GM19238 (cell line): ENCODE data around the gene GEMIN4.
A peak's percentile ranks its signal among the peaks of the same experiment; 100 is the strongest.
"Not testable (repeated sequence)": the region's sequence is repeated elsewhere in the genome, so short reads cannot be mapped to it uniquely, and the experiment has no call there.

ENCODE experiments used
- DNase-seq: peaks from one replicate; pipeline ENCODE4 v3.0.0; 2011; ENCODE audit warnings: low spot score; ENCODE audit not compliant: insufficient read length

The GEMIN4 gene

GRCh38 chr17:704111-704864 is 47.8 kb downstream of the GEMIN4 start:
- DNase-seq, result no peak

- DNase-seq, result no peak
Observed at GRCh38 chr17:703081-703875, 48.8 kb downstream of the GEMIN4 start.

GRCh38 chr17:700504-701094 is 51.5 kb downstream of the GEMIN4 start:
- DNase-seq, result peak; percentile 26

GRCh38 chr17:699345-699744 is 52.7 kb downstream of the GEMIN4 start:
- no peak for DNase-seq

GRCh38 chr17:698096-698495 is 54.0 kb downstream of the GEMIN4 start:
- not testable (repeated sequence) for DNase-seq

- DNase-seq, result no peak
Observed at GRCh38 chr17:697682-698081, 54.4 kb downstream of the GEMIN4 start.

- DNase-seq, result no peak
Observed at GRCh38 chr17:696369-696768, 55.7 kb downstream of the GEMIN4 start.
